ENCODE results near the gene COL23A1. TPM values are rescaled to one million over a fixed set of nuclear protein-coding genes. Genes with fewer than 3 reads are reported as not detected.
"Not testable (repeated sequence)": the region's sequence is repeated elsewhere in the genome, so short reads cannot be mapped to it uniquely, and the experiment has no call there.

The COL23A1 gene
- polyA plus RNA-seq, 12 donors, result 1.1 to 20.5 (median 2.9) TPM; not detected in 2

- DNase-seq, result no peak
Measured at GRCh38 chr5:178509491-178510057, 80.6 kb downstream of the COL23A1 start.

- DNase-seq, result no peak
Measured at GRCh38 chr5:178507151-178507932, 82.9 kb downstream of the COL23A1 start.

- no peak for DNase-seq
Measured at GRCh38 chr5:178505639-178506407, 84.4 kb downstream of the COL23A1 start.

- DNase-seq, result no peak
Measured at GRCh38 chr5:178504340-178504960, 85.7 kb downstream of the COL23A1 start.

GRCh38 chr5:178502401-178503100 is 87.6 kb downstream of the COL23A1 start:
- no peak for DNase-seq

GRCh38 chr5:178499352-178499751 is 90.8 kb downstream of the COL23A1 start:
- DNase-seq, result no peak

- DNase-seq, result no peak
Measured at GRCh38 chr5:178496642-178497041, 93.6 kb downstream of the COL23A1 start.

DNA sequence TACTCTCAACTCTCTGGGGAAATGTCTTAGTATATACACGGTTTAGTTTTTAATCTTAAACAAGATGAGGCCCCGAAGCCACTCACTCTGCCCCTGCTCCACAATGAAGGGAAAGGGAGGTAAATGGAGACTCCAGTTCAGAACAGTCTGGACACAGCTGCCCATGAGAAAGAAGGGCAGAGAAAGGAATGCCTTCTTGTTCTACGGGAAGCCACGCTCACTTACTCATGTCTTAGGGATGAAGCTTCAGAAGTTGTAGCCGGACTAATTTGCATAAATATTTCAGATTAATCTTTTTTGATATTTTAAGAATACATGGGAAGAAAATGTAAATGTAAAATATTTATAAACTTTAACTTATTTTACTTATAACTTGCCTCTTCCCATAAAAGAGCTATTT is 94.0 kb downstream of the COL23A1 start:
- no peak for DNase-seq

- no peak for DNase-seq
Measured at GRCh38 chr5:178495706-178496105, 94.5 kb downstream of the COL23A1 start.

DNA sequence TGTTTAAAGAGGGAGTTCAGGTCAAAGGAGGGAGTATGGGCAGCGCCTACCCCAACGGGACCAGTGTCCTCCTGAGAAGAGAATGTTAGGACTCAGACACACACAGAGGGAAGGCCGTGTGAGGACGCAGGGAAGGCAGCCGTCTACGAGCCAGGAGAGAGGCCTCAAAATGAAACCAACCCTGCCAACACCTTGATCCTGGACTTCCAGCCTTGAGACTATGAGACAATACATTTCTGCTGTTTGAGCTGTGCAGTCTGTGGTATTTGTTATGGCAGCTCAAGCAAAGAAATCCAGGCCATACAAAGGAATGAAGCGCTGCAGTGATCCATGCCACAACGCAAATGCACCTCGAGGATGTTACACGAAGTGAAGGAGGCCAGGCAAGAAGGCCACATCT is 97.9 kb downstream of the COL23A1 start:
- no peak for DNase-seq

GRCh38 chr5:178490935-178491652 is 99.1 kb downstream of the COL23A1 start:
- no peak for DNase-seq

DNA sequence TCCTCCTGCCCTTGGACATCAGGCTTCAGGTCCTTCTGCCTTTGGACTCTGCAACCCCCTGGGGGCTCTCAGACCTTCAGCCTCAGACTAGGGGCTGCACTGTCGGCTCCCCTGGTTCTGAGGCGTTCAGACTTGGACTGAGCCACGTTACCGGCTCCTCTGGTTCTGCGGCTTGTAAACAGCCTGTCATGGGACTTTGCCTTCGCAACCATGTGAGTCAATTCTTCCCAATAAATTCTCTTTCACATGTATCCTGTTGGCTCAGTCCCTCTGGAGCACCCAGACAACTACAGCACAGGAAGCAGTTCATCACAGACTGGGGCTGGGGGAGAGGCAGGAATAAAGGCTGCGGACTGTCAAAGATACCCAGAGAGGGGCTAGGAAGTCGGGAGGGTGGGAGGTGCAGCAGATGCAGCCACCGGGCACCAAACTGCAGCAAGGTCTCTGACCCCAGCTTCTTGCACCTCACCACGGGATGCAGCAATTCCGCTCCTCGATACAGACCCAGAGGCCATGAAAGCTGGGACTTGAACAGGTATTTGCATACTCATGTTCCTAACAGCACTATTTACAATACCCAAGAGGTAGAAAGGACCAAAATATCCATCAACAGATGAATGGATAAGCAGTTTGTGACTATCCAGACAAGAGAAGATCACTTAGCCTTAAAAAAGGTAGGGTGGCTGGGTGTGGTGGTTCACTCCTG is 100.8 kb downstream of the COL23A1 start:
- DNase-seq, result no peak

DNA sequence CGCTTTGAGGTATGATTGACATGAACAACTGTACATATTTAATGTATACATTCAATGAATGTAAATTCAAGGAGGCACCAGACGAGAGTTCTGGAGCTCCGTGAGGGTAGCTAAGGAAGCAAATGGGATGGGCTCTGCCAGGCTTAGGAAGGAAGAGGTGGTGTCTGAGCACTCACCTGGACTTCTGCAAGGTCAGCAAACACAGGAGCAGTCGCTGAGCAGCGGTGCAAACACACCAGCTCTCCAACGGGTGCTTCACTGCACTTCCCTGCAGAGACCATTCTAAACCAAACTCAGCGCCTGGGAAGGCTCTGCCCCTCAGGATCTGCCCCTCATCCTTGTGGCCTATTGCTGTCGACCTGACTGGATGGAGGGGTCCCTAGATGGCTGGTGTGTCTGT is 101.5 kb downstream of the COL23A1 start:
- DNase-seq, result no peak

GRCh38 chr5:178487911-178488600 is 102.1 kb downstream of the COL23A1 start:
- DNase-seq, result no peak

- not testable (repeated sequence) for DNase-seq
Measured at GRCh38 chr5:178486878-178487512, 103.2 kb downstream of the COL23A1 start.

- DNase-seq, result no peak
Measured at GRCh38 chr5:178486239-178486641, 104.0 kb downstream of the COL23A1 start.

GRCh38 chr5:178483620-178484019 is 106.6 kb downstream of the COL23A1 start:
- no peak for DNase-seq

GRCh38 chr5:178479261-178479660 is 110.9 kb downstream of the COL23A1 start:
- DNase-seq, result no peak

DNA sequence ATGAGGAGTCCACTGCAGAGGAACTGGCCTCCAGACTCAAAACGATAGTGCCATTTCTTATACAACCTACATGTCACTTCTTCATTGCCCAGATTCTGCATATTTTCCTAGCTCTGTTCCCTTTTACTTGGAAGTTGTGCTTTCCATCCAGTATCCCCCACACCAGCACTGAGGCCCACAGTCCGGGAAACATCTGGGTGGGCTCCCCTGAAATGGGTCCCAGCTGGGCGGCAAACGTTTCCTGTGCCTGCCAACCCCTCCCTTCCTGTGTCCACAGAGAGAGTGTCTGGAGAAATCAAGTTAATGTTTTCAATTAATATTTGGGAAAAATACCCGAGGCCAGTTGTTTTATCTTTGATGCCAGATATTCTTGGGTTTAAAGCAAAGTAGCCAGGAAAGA is 111.8 kb downstream of the COL23A1 start:
- DNase-seq, result no peak

Measured in muscle of arm (tissue), 12 donors.